CD14-positive monocyte (primary cell): ENCODE data around the gene PRRT2. TPM values are rescaled to one million over a fixed set of nuclear protein-coding genes. Genes with fewer than 3 reads are reported as not detected.

Experiments
- DNase-seq, 3 donors: peaks; one replicate each; pipeline ENCODE4 v3.0.0-alpha.2; 2011 to 2022
- H2AFZ ChIP-seq: 2 replicates; pipeline ENCODE4 v1.6.0; 2012; ENCODE audit warnings: mild to moderate bottlenecking, low read depth, low read length, inconsistent platforms; ENCODE audit not compliant: insufficient read depth, poor library complexity, severe bottlenecking
- H3K27ac ChIP-seq, 2 donors: 1 replicate in 1 of 2; 2 replicates in 1 of 2; pipeline ENCODE4 v1.5.1; 2012 to 2013; ENCODE audit warnings: low read length in 2 of 2, control low read depth in 1 of 2, inconsistent platforms in 1 of 2, low read depth in 1 of 2, mild to moderate bottlenecking in 1 of 2
- H3K27me3 ChIP-seq, 2 donors: one replicate each; pipeline versions ENCODE4 v1.6.0 to v1.6.1; 2011 to 2013; ENCODE audit warnings: low read length in 2 of 2; ENCODE audit not compliant: control insufficient read depth in 2 of 2, insufficient read depth in 2 of 2
- H3K36me3 ChIP-seq, 2 donors: replicated peaks in 1 of 2; 1 replicate in 1 of 2; 2 replicates in 1 of 2; pipeline versions ENCODE4 v1.5.1 to v1.6.1; 2012 to 2013; ENCODE audit warnings: low read length in 2 of 2, control low read depth in 1 of 2, inconsistent platforms in 1 of 2, mild to moderate bottlenecking in 1 of 2; ENCODE audit not compliant: insufficient read depth in 2 of 2, control insufficient read depth in 1 of 2
- H3K4me1 ChIP-seq, 2 donors: 1 replicate in 1 of 2; 2 replicates in 1 of 2; pipeline versions ENCODE4 v1.5.1 to v1.6.1; 2012 to 2013; ENCODE audit warnings: low read length in 2 of 2, control low read depth in 1 of 2, inconsistent platforms in 1 of 2, mild to moderate bottlenecking in 1 of 2, moderate library complexity in 1 of 2; ENCODE audit not compliant: insufficient read depth in 2 of 2, control insufficient read depth in 1 of 2
- H3K4me2 ChIP-seq: replicated peaks from 2 replicates; pipeline ENCODE3; 2012; ENCODE audit warnings: low read length, moderate library complexity, mild to moderate bottlenecking; ENCODE audit not compliant: poor library complexity, severe bottlenecking; ENCODE audit errors: extremely low read depth
- H3K4me3 ChIP-seq, 3 experiments: fragments of 200-600 bp in 1 of 3; sonication (generic) in 1 of 3; replicated peaks in 1 of 3; 1 replicate in 2 of 3; 2 replicates in 1 of 3; pipeline ENCODE4 v1.5.1; 2011 to 2013; ENCODE audit warnings: low read length in 3 of 3, mild to moderate bottlenecking in 3 of 3, control low read depth in 2 of 3, low read depth in 2 of 3, inconsistent platforms in 1 of 3, moderate library complexity in 1 of 3
- H3K79me2 ChIP-seq: 2 replicates; pipeline ENCODE4 v1.6.0; 2012; ENCODE audit warnings: mild to moderate bottlenecking, control low read depth, inconsistent platforms, low read length, moderate library complexity; ENCODE audit not compliant: insufficient read depth
- H3K9ac ChIP-seq: 2 replicates; pipeline ENCODE4 v1.6.0; 2017; ENCODE audit warnings: low read length, mild to moderate bottlenecking; ENCODE audit not compliant: insufficient read depth, poor library complexity, severe bottlenecking
- H3K9me3 ChIP-seq, 2 donors: replicated peaks in 1 of 2; 1 replicate in 1 of 2; 2 replicates in 1 of 2; pipeline versions ENCODE4 v1.5.1 to v1.6.1; 2012 to 2013; ENCODE audit warnings: low read length in 2 of 2, control low read depth in 1 of 2; ENCODE audit not compliant: control insufficient read depth in 1 of 2, insufficient read depth in 1 of 2
- H4K20me1 ChIP-seq: 2 replicates; pipeline ENCODE4 v1.6.0; 2012; ENCODE audit warnings: mild to moderate bottlenecking, low read length, control low read depth, moderate library complexity; ENCODE audit not compliant: insufficient read depth
- H3K27ac Mint-ChIP-seq, 7 donors: one replicate each; pipeline ENCODE4 v1.8.0; 2020; ENCODE audit warnings: mild to moderate bottlenecking in 7 of 7, mixed read lengths in 7 of 7, moderate library complexity in 6 of 7, inconsistent platforms in 2 of 7
- H3K27me3 Mint-ChIP-seq, 3 donors: one replicate each; pipeline ENCODE4 v1.8.0; 2021 to 2022; ENCODE audit warnings: low read depth in 3 of 3, mild to moderate bottlenecking in 3 of 3, mixed read lengths in 3 of 3, moderate library complexity in 3 of 3, inconsistent platforms in 1 of 3
- H3K36me3 Mint-ChIP-seq, 2 donors: one replicate each; pipeline ENCODE4 v1.8.0; 2020; ENCODE audit warnings: mixed read lengths in 2 of 2, inconsistent platforms in 1 of 2, mild to moderate bottlenecking in 1 of 2
- H3K4me1 Mint-ChIP-seq: one replicate; pipeline ENCODE4 v1.8.0; 2020; ENCODE audit warnings: mild to moderate bottlenecking, mixed read lengths
- H3K4me3 Mint-ChIP-seq, 2 donors: one replicate each; pipeline ENCODE4 v1.8.0; 2020; ENCODE audit warnings: mild to moderate bottlenecking in 2 of 2, mixed read lengths in 2 of 2, moderate library complexity in 1 of 2
- H3K9me3 Mint-ChIP-seq, 7 donors: one replicate each; pipeline ENCODE4 v1.8.0; 2020 to 2022; ENCODE audit warnings: mixed read lengths in 7 of 7, mild to moderate bottlenecking in 6 of 7, moderate library complexity in 6 of 7, inconsistent platforms in 2 of 7
- CTCF ChIP-seq: fragments of 200-600 bp; IDR thresholded peaks from one replicate; pipeline ENCODE4 v1.8.0; 2022; ENCODE audit warnings: antibody characterized with exemption, mild to moderate bottlenecking
- whole genome bisulfite sequencing: methylation state at CpG from one replicate; pipeline ENCODE4 v1.1.5; 2013; ENCODE audit warnings: missing lambda C conversion rate; ENCODE audit not compliant: insufficient coverage; 5-methylcytosine and 5-hydroxymethylcytosine counted together
- intact Hi-C, 2 donors: fragments of 100-400 bp; cut with micrococcal nuclease; formaldehyde crosslinking; loops; one replicate each; pipeline versions ENCODE4 v1.15.0 to v1.15.1; 2023
- polyA plus RNA-seq, 3 donors: library from polyadenylated mRNA; depleted of rRNA in 1 of 3; unstranded in 2 of 3; stranded (reverse) in 1 of 3; fragments of 300-500 nt in 2 of 3; fragments of >200 nt in 1 of 3; fragmentation: Illumina TruSeq in 2 of 3; gene quantifications; 1 replicate in 2 of 3; 2 replicates in 1 of 3; pipeline ENCODE4 v1.2.3, GENCODE V29; 2012 to 2021

Gene PRRT2
- polyA plus RNA-seq, 3 donors, result 0.04 TPM; not detected in 2

DNA sequence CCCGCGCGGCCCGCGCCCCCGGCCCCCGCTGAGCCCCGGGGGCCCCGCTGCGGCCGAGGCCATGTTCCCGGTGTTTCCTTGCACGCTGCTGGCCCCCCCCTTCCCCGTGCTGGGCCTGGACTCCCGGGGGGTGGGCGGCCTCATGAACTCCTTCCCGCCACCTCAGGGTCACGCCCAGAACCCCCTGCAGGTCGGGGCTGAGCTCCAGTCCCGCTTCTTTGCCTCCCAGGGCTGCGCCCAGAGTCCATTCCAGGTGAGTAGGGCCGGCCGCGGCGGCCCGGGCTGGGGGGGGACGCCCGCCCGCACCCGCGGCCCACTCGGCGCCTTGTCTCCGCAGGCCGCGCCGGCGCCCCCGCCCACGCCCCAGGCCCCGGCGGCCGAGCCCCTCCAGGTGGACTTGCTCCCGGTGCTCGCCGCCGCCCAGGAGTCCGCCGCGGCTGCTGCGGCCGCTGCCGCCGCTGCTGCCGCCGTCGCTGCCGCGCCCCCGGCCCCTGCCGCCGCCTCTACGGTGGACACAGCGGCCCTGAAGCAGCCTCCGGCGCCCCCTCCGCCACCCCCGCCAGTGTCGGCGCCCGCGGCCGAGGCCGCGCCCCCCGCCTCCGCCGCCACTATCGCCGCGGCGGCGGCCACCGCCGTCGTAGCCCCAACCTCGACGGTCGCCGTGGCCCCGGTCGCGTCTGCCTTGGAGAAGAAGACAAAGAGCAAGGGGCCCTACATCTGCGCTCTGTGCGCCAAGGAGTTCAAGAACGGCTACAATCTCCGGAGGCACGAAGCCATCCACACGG is 5.2 kb upstream of the PRRT2 start:
- no peak for TF ChIP-seq CTCF
- peak overlapping the region; percentile 63 for H3K9ac ChIP-seq
- DNase-seq, result no peak
- under 1% methylated on average over 99 of the region's 99 CpGs for WGBS
- H3K4me1 Mint-ChIP-seq, result peaks cover 50% of the 10 kb centered on the region
- peak overlapping the region; percentile 85 to 96 (median 93) for H3K27ac Mint-ChIP-seq
- H3K36me3 ChIP-seq, result peaks cover 13 to 30% of the 10 kb centered on the region in 2 donors
- peaks cover 58 to 66% of the 10 kb centered on the region in 2 donors for H3K4me1 ChIP-seq
- peak overlapping the region; percentile 56 for H2AFZ ChIP-seq
- H3K4me3 ChIP-seq, result peak overlapping the region; percentile 43 to 78 (median 68)
- peaks cover 0 to 5% (median 0%) of the 10 kb centered on the region in 7 donors for H3K9me3 Mint-ChIP-seq
- peaks cover 20 to 31% of the 10 kb centered on the region in 2 donors for H3K36me3 Mint-ChIP-seq
- H3K4me2 ChIP-seq, result peak overlapping the region; percentile 76
- peaks cover 6 to 10% (median 8%) of the 10 kb centered on the region in 3 donors for H3K27me3 Mint-ChIP-seq
- peak overlapping the region; percentile 76 to 89 for H3K4me3 Mint-ChIP-seq
- intact Hi-C loops, result loop anchor here in 1 of 2 donors (5.0 kb wide), 1 partner anchor 40 kb away; no protein-coding TSS in a partner anchor
- peaks cover 36% of the 10 kb centered on the region for H4K20me1 ChIP-seq
- H3K27ac ChIP-seq, result peak overlapping the region; percentile 84
- peaks cover 27% of the 10 kb centered on the region for H3K79me2 ChIP-seq
- H3K9me3 ChIP-seq, result no peaks in the 10 kb centered on the region
- H3K27me3 ChIP-seq, result peaks cover 0 to 5% of the 10 kb centered on the region in 2 donors

DNA sequence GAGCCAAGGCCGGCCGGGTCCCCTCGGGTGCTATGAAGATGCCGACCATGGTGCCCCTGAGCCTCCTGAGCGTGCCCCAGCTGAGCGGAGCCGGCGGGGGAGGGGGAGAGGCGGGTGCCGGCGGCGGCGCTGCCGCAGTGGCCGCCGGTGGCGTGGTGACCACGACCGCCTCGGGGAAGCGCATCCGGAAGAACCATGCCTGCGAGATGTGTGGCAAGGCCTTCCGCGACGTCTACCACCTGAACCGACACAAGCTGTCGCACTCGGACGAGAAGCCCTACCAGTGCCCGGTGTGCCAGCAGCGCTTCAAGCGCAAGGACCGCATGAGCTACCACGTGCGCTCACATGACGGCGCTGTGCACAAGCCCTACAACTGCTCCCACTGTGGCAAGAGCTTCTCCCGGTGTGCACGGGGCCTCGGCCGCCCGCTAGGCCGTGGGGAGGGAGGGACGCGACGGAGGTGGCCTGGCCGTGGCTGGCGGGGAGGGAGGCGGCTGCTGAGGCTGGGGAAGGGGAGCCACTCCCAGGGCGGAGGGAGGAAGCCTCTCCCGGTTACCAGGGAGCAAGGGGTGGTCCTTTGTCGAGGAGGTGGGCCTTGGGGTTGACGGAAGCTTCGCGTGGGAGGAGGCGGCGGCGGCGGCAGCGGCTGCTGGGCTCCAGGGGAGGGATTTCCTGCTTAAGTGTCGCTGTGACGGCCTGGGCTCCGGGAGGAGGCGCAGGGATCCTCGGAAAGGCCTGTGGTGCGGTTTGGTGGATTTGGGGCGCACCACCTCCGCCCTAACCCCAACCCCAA is 4.4 kb upstream of the PRRT2 start:
- no peaks in the 10 kb centered on the region for H3K9me3 ChIP-seq
- H4K20me1 ChIP-seq, result peaks cover 36% of the 10 kb centered on the region
- Mint-ChIP-seq H3K36me3 (peaks cover 17 to 29% of the 10 kb centered on the region in 2 donors), H3K4me1 (peaks cover 58% of the 10 kb centered on the region), H3K27me3 (peaks cover 13 to 18% (median 16%) of the 10 kb centered on the region in 3 donors), H3K9me3 (peaks cover 0 to 5% (median 3%) of the 10 kb centered on the region in 7 donors), H3K27ac (peak overlapping the region; percentile 85 to 96 (median 93)), H3K4me3 (peak overlapping the region; percentile 75 to 89)
- intact Hi-C loops, result loop anchor here in 1 of 2 donors (5.0 kb wide), 1 partner anchor 40 kb away; no protein-coding TSS in a partner anchor
- DNase-seq, result peak; percentile 86 to 91 (median 87)
- peak; percentile 38 for TF ChIP-seq CTCF
- peaks cover 5 to 11% of the 10 kb centered on the region in 2 donors for H3K27me3 ChIP-seq
- peaks cover 65 to 74% of the 10 kb centered on the region in 2 donors for H3K4me1 ChIP-seq
- H3K79me2 ChIP-seq, result peaks cover 27% of the 10 kb centered on the region
- peak overlapping the region; percentile 76 for H3K4me2 ChIP-seq
- peaks cover 13 to 25% of the 10 kb centered on the region in 2 donors for H3K36me3 ChIP-seq
- peak overlapping the region; percentile 84 for H3K27ac ChIP-seq
- peak overlapping the region; percentile 56 for H2AFZ ChIP-seq
- H3K4me3 ChIP-seq, result peak overlapping the region; percentile 41 to 78 (median 53)
- peak overlapping the region; percentile 63 for H3K9ac ChIP-seq
- under 1% methylated on average over 65 of the region's 69 CpGs for WGBS
